ENCODE results near the gene PAX7. TPM values are rescaled to one million over a fixed set of nuclear protein-coding genes. Genes with fewer than 3 reads are reported as not detected.
A peak's percentile ranks its signal among the peaks of the same experiment; 100 is the strongest.

The PAX7 gene
- total RNA-seq, 2 donors from 2014 or later = not detected

GRCh38 chr1:18670121-18670867 lies 39.6 kb downstream of the PAX7 start:
- no peak overlapping the region for H3K27ac ChIP-seq
- no peaks in the 10 kb centered on the region for H3K9me3 ChIP-seq
- WGBS, 2 donors = 84 to 87% methylated on average over 12 to 13 of the region's 13 CpGs
- H3K36me3 ChIP-seq (replicated peaks in 1 of 2; ENCODE audit: insufficient read depth in 1 of 2, low read depth in 2 of 2) = no peaks in the 10 kb centered on the region
- H3K4me1 ChIP-seq = peaks cover 10% of the 10 kb centered on the region
- ATAC-seq (no peak), DNase-seq (no peak)
- no peak overlapping the region for H3K4me3 ChIP-seq
- TF ChIP-seq POLR2A (IDR thresholded peaks at IDR 0.05) = no peak
- TF ChIP-seq, protein P1, sequence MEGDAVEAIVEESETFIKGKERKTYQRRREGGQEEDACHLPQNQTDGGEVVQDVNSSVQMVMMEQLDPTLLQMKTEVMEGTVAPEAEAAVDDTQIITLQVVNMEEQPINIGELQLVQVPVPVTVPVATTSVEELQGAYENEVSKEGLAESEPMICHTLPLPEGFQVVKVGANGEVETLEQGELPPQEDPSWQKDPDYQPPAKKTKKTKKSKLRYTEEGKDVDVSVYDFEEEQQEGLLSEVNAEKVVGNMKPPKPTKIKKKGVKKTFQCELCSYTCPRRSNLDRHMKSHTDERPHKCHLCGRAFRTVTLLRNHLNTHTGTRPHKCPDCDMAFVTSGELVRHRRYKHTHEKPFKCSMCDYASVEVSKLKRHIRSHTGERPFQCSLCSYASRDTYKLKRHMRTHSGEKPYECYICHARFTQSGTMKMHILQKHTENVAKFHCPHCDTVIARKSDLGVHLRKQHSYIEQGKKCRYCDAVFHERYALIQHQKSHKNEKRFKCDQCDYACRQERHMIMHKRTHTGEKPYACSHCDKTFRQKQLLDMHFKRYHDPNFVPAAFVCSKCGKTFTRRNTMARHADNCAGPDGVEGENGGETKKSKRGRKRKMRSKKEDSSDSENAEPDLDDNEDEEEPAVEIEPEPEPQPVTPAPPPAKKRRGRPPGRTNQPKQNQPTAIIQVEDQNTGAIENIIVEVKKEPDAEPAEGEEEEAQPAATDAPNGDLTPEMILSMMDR (IDR thresholded peaks at IDR 0.05) = no peak
- no peaks in the 10 kb centered on the region for H3K27me3 ChIP-seq
- intact Hi-C loops (cut with DNase I) = no loop called here

- H3K36me3 ChIP-seq (replicated peaks in 1 of 2; ENCODE audit: insufficient read depth in 1 of 2, low read depth in 2 of 2) = no peaks in the 10 kb centered on the region
- H3K4me3 ChIP-seq = no peak overlapping the region
- WGBS, 2 donors = 81 to 87% methylated on average over 5 of the region's 5 CpGs
- no peaks in the 10 kb centered on the region for H3K27me3 ChIP-seq
- no peak for TF ChIP-seq POLR2A (IDR thresholded peaks at IDR 0.05)
- TF ChIP-seq, protein P1 (IDR thresholded peaks at IDR 0.05) = no peak
- intact Hi-C loops (cut with DNase I) = no loop called here
- H3K27ac ChIP-seq = no peak overlapping the region
- ATAC-seq (no peak), DNase-seq (no peak)
- peaks cover 10% of the 10 kb centered on the region for H3K4me1 ChIP-seq
- no peaks in the 10 kb centered on the region for H3K9me3 ChIP-seq
These were observed 40.2 kb downstream of the PAX7 start for GRCh38 chr1:18670868-18671225.

- Histone ChIP-seq H3K4me3 (no peak overlapping the region), H3K27me3 (no peaks in the 10 kb centered on the region), H3K4me1 (no peaks in the 10 kb centered on the region), H3K9me3 (no peaks in the 10 kb centered on the region), H3K36me3 (replicated peaks in 1 of 2; ENCODE audit: insufficient read depth in 1 of 2, low read depth in 2 of 2) (no peaks in the 10 kb centered on the region), H3K27ac (no peak overlapping the region)
- intact Hi-C loops (cut with DNase I) = no loop called here
- ATAC-seq (no peak), DNase-seq (no peak)
- 25 to 26% methylated on average over 5 of the region's 5 CpGs for WGBS, 2 donors
- TF ChIP-seq, protein P1 (IDR thresholded peaks at IDR 0.05) = no peak
- no peak for TF ChIP-seq POLR2A (IDR thresholded peaks at IDR 0.05)
These were observed 43.3 kb downstream of the PAX7 start for GRCh38 chr1:18673976-18674375.

- no peaks in the 10 kb centered on the region for H3K9me3 ChIP-seq
- WGBS, 2 donors = 13% methylated on average over 6 of the region's 6 CpGs
- TF ChIP-seq, protein P1 (IDR thresholded peaks at IDR 0.05) = no peak
- no peaks in the 10 kb centered on the region for H3K4me1 ChIP-seq
- no peaks in the 10 kb centered on the region for H3K27me3 ChIP-seq
- H3K36me3 ChIP-seq (replicated peaks in 1 of 2; ENCODE audit: insufficient read depth in 1 of 2, low read depth in 2 of 2) = no peaks in the 10 kb centered on the region
- no peak overlapping the region for H3K27ac ChIP-seq
- no peak overlapping the region for H3K4me3 ChIP-seq
- no peak for ATAC-seq
- intact Hi-C loops (cut with DNase I) = no loop called here
- DNase-seq = no peak
These were observed 45.7 kb downstream of the PAX7 start for GRCh38 chr1:18676332-18676781.

DNA sequence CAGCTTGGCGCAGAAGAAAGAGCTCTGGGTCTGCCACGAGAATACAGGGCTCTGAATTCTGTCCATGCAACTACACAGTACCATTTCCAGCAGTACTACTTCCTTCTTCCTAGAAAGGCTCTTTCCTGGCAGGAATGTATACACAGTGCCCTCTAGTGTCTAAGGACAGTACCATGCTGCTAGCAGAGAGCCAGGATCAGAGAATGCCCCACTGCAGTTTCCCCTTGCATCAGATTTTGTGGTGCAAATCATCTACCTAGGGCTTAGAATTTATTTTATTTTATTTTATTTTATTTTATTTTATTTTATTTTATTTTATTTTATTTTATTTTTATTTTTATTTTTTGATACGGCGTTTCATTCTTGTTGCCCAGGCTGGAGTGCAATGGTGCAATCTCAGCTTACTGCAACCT lies 50.8 kb downstream of the PAX7 start:
- ATAC-seq = no peak
- H3K27me3 ChIP-seq = no peaks in the 10 kb centered on the region
- H3K4me3 ChIP-seq = no peak overlapping the region

More for the DNA sequence above, 50.8 kb downstream of the PAX7 start:
- intact Hi-C loops (cut with DNase I) = no loop called here
- no peaks in the 10 kb centered on the region for H3K36me3 ChIP-seq (replicated peaks in 1 of 2; ENCODE audit: insufficient read depth in 1 of 2, low read depth in 2 of 2)
- no peaks in the 10 kb centered on the region for H3K9me3 ChIP-seq
- no peak overlapping the region for H3K27ac ChIP-seq
- TF ChIP-seq POLR2A (IDR thresholded peaks at IDR 0.05) = no peak
- TF ChIP-seq, protein P1 (IDR thresholded peaks at IDR 0.05) = peak; percentile 15 to 51 (median 44)
- WGBS, 2 donors = 58 to 60% methylated on average over 4 of the region's 4 CpGs
- H3K4me1 ChIP-seq = no peaks in the 10 kb centered on the region
- DNase-seq = no peak

Measured in body of pancreas (tissue), 4 donors.